Bronchial epithelial cell (primary cell): ENCODE data around the gene NXN. TPM values are rescaled to one million over a fixed set of nuclear protein-coding genes. Genes with fewer than 3 reads are reported as not detected.

Source experiments
- DNase-seq: peaks from one replicate; pipeline ENCODE4 v3.0.0-alpha.2; 2010; ENCODE audit warnings: low read depth
- FAIRE-seq: peaks from 2 replicates; lab custom pipeline; 2011; peaks lifted over from hg19 to GRCh38; lab: Jason Lieb, UNC
- H3K27me3 ChIP-seq: 2 replicates; pipeline ENCODE4 v1.5.1; 2011; ENCODE audit warnings: low read length; ENCODE audit not compliant: control insufficient read depth, insufficient read depth
- H3K36me3 ChIP-seq: 2 replicates; pipeline ENCODE4 v1.5.1; 2011; ENCODE audit warnings: low read length; ENCODE audit not compliant: control insufficient read depth, insufficient read depth
- H3K4me3 ChIP-seq: 2 replicates; pipeline ENCODE4 v1.5.1; 2011; ENCODE audit warnings: mild to moderate bottlenecking, low read depth, low read length, control low read depth
- CTCF ChIP-seq: IDR thresholded peaks from 2 replicates; pipeline ENCODE4 v1.5.1; 2011; ENCODE audit warnings: mild to moderate bottlenecking, moderate library complexity, low read length, control low read depth, inconsistent platforms; ENCODE audit not compliant: insufficient read depth, severe bottlenecking
- total RNA-seq: library from RNA; depleted of rRNA; stranded (reverse); fragments of >200 nt; gene quantifications from 2 replicates; pipeline ENCODE4 v1.2.1, GENCODE V29; 2014

NXN gene
- total RNA-seq, 1 donor from 2014 or later, result 70.3 TPM

GRCh38 chr17:946510-947236 is 32.9 kb downstream of the NXN start:
- TF ChIP-seq CTCF, result no peak
- FAIRE-seq, result no peak
- no peak for DNase-seq
- H3K4me3 ChIP-seq, result no peak overlapping the region
- no peaks in the 10 kb centered on the region for H3K27me3 ChIP-seq
- H3K36me3 ChIP-seq, result peaks cover 2% of the 10 kb centered on the region

- Histone ChIP-seq H3K27me3 (no peaks in the 10 kb centered on the region), H3K4me3 (no peak overlapping the region), H3K36me3 (peaks cover 2% of the 10 kb centered on the region)
- FAIRE-seq (no peak), DNase-seq (no peak)
- no peak for TF ChIP-seq CTCF
Observed at GRCh38 chr17:945672-946071, 33.9 kb downstream of the NXN start.

- Histone ChIP-seq H3K27me3 (no peaks in the 10 kb centered on the region), H3K36me3 (peaks cover 2% of the 10 kb centered on the region), H3K4me3 (no peak overlapping the region)
- no peak for TF ChIP-seq CTCF
- DNase-seq (no peak), FAIRE-seq (no peak)
Observed at GRCh38 chr17:944266-944826, 35.2 kb downstream of the NXN start.

- DNase-seq (no peak), FAIRE-seq (peak; percentile 72)
- no peak for TF ChIP-seq CTCF
- no peaks in the 10 kb centered on the region for H3K27me3 ChIP-seq
- peaks cover 4% of the 10 kb centered on the region for H3K36me3 ChIP-seq
- no peak overlapping the region for H3K4me3 ChIP-seq
Observed at GRCh38 chr17:935485-935884, 44.1 kb downstream of the NXN start.

GRCh38 chr17:933312-934073 is 46.1 kb downstream of the NXN start:
- Histone ChIP-seq H3K27me3 (no peaks in the 10 kb centered on the region), H3K4me3 (no peak overlapping the region), H3K36me3 (peaks cover 7% of the 10 kb centered on the region)
- DNase-seq (peak; percentile 96), FAIRE-seq (peak; percentile 70)
- TF ChIP-seq CTCF, result no peak
